ENCODE data around the gene GSTO1. TPM values are rescaled to one million over a fixed set of nuclear protein-coding genes. Genes with fewer than 3 reads are reported as not detected.

Gene GSTO1
- total RNA-seq: 10 to 100 TPM in 1 of 2 donors, 1 to 10 TPM in 1; 10.0 to 16.4 TPM
- polyA plus RNA-seq (ENCODE audit: insufficient read depth, low read depth, low replicate concordance): 35.2 TPM
- long read RNA-seq, donor 1, transcript GSTO1-204 (5 exons, 829 nt): minor isoform, 15 of 88 reads
- long read RNA-seq, donor 1, transcript GSTO1-202 (6 exons, 972 nt): major isoform, 67 of 88 reads
- long read RNA-seq, donor 1, partial matches to known transcripts: 6 of 88 reads
- long read RNA-seq, donor 1, other reads (novel, unspliced or antisense): 0 of 88 reads
- long read RNA-seq, donor 2, transcript GSTO1-204 (5 exons, 829 nt): minor isoform, 12 of 56 reads
- long read RNA-seq, donor 2, transcript GSTO1-202 (6 exons, 972 nt): major isoform, 44 of 56 reads
- long read RNA-seq, donor 2, partial matches to known transcripts: 0 of 56 reads
- long read RNA-seq, donor 2, other reads (novel, unspliced or antisense): 0 of 56 reads

DNA sequence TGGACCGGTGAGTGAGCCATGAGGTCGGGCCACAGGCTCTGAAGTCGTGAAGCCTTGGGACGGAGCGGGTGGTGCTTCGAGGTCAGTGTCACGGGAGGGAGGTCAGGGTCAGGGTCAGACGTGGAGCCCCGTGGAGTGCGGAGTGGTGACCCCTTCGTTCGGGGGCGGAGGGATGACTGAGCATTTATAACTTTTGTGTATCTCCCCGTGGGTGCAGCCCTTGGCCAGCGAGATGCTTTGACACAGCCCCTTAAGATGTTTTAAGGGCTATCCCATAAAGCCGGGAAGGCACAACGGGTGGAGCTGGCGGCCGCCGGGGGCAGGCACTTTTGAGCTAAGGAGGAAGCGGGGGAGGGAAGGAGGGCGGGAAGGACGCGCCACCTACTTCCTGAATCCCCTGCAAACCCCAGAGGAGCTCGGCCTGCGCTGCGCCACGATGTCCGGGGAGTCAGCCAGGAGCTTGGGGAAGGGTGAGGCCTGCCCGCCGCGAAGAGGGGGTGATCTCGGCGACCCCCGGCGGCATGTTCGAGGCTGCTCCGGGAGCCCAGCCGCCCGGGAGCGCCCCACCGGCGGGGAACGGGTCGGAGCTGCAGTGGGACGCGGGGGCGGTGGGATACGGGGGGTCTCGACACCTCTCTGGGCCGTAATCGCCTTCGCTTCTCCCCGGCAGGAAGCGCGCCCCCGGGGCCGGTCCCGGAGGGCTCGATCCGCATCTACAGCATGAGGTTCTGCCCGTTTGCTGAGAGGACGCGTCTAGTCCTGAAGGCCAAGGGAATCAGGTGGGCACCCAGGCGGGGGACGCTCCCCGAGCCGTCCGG lies at the start of gene GSTO1:
Gene GSTO1 (plus strand): TSS at position 400 of the 818 bp plus-strand sequence. CDS start 37 bp downstream, at position 437.
- Histone ChIP-seq H3K27me3 (no peaks in the 10 kb centered on the region), H3K4me3 (peak within 1 kb of the TSS; percentile 85 to 96), H3K36me3 (ENCODE audit: low read depth, missing control alignments) (no peaks in the 10 kb centered on the region), H3K4me1 (peaks cover 10% of the 10 kb centered on the region), H3K9me3 (no peaks in the 10 kb centered on the region), H3K27ac (peak within 1 kb of the TSS; percentile 89 to 93)
- TF ChIP-seq, protein P1, sequence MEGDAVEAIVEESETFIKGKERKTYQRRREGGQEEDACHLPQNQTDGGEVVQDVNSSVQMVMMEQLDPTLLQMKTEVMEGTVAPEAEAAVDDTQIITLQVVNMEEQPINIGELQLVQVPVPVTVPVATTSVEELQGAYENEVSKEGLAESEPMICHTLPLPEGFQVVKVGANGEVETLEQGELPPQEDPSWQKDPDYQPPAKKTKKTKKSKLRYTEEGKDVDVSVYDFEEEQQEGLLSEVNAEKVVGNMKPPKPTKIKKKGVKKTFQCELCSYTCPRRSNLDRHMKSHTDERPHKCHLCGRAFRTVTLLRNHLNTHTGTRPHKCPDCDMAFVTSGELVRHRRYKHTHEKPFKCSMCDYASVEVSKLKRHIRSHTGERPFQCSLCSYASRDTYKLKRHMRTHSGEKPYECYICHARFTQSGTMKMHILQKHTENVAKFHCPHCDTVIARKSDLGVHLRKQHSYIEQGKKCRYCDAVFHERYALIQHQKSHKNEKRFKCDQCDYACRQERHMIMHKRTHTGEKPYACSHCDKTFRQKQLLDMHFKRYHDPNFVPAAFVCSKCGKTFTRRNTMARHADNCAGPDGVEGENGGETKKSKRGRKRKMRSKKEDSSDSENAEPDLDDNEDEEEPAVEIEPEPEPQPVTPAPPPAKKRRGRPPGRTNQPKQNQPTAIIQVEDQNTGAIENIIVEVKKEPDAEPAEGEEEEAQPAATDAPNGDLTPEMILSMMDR (IDR thresholded peaks at IDR 0.05): no peak
- TF ChIP-seq POLR2A (IDR thresholded peaks at IDR 0.05): no peak
- peak; percentile 84 for DNase-seq
- intact Hi-C loops (cut with DNase I; ENCODE audit: low total_unique reads): no loop called here
- 1 to 7% methylated on average over 3 to 57 of the region's 69 CpGs for WGBS, 2 donors

DNA sequence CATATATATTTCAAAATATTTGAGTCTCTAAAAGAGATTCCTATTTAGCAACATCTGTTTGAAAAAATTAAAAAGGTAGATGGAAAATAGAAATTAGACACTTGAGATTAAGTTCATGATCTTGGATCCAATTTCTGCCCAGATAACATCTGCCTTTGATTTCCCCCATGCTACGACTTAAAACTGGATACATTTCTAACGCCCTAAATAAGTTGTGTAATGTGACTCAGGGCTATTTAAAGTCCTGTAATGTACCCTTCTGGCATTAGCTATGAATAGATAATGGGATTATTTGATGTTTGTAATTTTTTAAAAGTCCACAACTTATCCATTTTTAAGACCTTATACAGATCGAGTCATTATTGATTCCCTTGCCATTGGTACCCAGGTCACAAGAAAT lies 46.0 kb upstream of the GSTO1 start:
- DNase-seq: no peak
- Histone ChIP-seq H3K36me3 (ENCODE audit: low read depth, missing control alignments) (no peaks in the 10 kb centered on the region), H3K9me3 (no peaks in the 10 kb centered on the region), H3K27ac (no peak overlapping the region), H3K4me1 (no peaks in the 10 kb centered on the region), H3K27me3 (no peaks in the 10 kb centered on the region), H3K4me3 (no peak overlapping the region)
- intact Hi-C loops (cut with DNase I; ENCODE audit: low total_unique reads): loop anchor here (10.0 kb wide), 1 partner anchor 164 kb away; no protein-coding TSS in a partner anchor
- WGBS, 2 donors: 62 to 73% methylated on average over 3 of the region's 3 CpGs
- TF ChIP-seq, protein P1 (IDR thresholded peaks at IDR 0.05): no peak
- TF ChIP-seq POLR2A (IDR thresholded peaks at IDR 0.05): no peak

DNA sequence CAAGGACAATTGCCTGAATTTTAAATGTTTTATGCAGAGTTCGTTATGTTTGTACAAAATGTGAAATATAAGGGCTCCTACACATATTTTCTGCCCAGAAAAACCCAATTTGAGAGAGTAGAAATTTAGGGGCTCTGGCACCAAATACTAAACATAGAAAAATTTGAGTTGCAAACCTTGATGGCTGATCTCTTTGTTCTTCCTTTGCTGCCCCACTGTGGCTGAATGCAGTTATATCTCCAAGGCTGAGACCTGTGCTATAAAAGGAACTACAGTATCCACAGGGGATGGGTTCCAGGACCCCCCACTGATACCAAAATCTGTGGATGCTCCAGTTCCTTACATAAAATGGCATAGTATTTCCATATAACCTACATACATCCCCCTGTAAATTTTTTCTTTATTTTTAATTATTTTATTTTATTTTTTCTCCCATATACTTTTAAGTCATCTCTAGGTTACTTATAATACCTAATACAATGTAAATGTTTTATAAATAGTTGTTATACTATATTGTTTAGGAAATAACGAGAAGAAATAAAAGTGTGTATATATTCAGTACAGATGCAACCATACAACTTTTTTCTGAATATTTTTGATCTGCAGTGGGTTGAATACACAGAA lies 45.0 kb upstream of the GSTO1 start:
- Histone ChIP-seq H3K27me3 (no peaks in the 10 kb centered on the region), H3K9me3 (no peaks in the 10 kb centered on the region), H3K4me3 (no peak overlapping the region), H3K4me1 (no peaks in the 10 kb centered on the region), H3K27ac (no peak overlapping the region), H3K36me3 (ENCODE audit: low read depth, missing control alignments) (no peaks in the 10 kb centered on the region)
- 48 to 49% methylated on average over 2 of the region's 2 CpGs for WGBS, 2 donors
- TF ChIP-seq, protein P1 (IDR thresholded peaks at IDR 0.05): peak in 2 of 3 experiments; percentile 51 to 54
- TF ChIP-seq POLR2A (IDR thresholded peaks at IDR 0.05): no peak
- peak; percentile 58 for DNase-seq
- intact Hi-C loops (cut with DNase I; ENCODE audit: low total_unique reads): loop anchor here (10.0 kb wide), 1 partner anchor 165 kb away; no protein-coding TSS in a partner anchor

DNA sequence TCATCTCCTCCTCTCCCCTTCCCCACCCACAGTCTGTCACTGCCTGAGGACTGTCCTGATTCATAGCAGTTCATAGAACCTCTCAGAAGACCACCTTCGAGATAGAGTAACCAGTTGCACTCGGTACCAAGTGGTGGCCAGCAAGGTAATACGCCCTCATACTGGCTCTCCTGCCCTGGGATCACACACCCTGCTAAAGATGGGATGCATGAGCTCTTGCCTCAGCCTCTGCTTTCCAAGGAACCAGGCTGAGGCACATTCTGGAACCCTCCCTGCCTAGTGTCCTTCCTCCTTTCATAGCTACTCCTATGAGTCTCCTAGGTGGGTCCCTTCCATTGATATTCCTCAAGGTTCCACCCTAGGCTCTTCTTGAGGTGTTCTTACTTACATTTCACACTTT lies 38.1 kb upstream of the GSTO1 start:
- 95 to 100% methylated on average over 2 to 3 of the region's 3 CpGs for WGBS, 2 donors
- intact Hi-C loops (cut with DNase I; ENCODE audit: low total_unique reads): no loop called here

More for the DNA sequence above, 38.1 kb upstream of the GSTO1 start:
- H3K27me3 ChIP-seq: no peaks in the 10 kb centered on the region
- H3K4me3 ChIP-seq: no peak overlapping the region
- no peak for TF ChIP-seq POLR2A (IDR thresholded peaks at IDR 0.05)
- TF ChIP-seq, protein P1 (IDR thresholded peaks at IDR 0.05): no peak
- DNase-seq: no peak
- H3K36me3 ChIP-seq (ENCODE audit: low read depth, missing control alignments): no peaks in the 10 kb centered on the region
- H3K9me3 ChIP-seq: no peaks in the 10 kb centered on the region
- no peak overlapping the region for H3K27ac ChIP-seq
- no peaks in the 10 kb centered on the region for H3K4me1 ChIP-seq

Measured in testis (tissue), 5 donors.